ENCODE results near the gene SPEM3.

The SPEM3 gene

DNA sequence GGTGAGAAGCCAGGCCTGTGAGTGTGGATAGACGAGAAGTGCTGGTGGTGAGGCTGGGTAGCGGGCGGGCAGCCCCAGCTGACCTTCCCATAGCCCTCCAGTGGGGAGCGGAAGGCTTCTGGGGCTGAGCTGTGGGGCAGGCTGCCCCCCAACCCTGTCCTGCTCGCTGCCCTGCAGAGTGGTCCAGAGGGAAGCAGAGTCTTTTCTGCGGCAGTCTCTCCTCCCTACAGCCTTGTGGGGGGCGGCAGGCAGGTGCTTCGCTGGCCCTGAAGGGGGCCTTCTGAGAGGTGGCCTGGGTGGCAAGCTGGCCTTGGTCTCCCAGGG is 17.3 kb upstream of the SPEM3 start:
- in situ Hi-C loops (cut with HindIII; ENCODE audit: low sequenced_read_pairs), result no loop called here
- DNase-seq (ENCODE audit: low read depth), result no peak
- H3K4me3 ChIP-seq (ENCODE audit: low read depth, low read length), result no peak overlapping the region
- TF ChIP-seq, protein P1, sequence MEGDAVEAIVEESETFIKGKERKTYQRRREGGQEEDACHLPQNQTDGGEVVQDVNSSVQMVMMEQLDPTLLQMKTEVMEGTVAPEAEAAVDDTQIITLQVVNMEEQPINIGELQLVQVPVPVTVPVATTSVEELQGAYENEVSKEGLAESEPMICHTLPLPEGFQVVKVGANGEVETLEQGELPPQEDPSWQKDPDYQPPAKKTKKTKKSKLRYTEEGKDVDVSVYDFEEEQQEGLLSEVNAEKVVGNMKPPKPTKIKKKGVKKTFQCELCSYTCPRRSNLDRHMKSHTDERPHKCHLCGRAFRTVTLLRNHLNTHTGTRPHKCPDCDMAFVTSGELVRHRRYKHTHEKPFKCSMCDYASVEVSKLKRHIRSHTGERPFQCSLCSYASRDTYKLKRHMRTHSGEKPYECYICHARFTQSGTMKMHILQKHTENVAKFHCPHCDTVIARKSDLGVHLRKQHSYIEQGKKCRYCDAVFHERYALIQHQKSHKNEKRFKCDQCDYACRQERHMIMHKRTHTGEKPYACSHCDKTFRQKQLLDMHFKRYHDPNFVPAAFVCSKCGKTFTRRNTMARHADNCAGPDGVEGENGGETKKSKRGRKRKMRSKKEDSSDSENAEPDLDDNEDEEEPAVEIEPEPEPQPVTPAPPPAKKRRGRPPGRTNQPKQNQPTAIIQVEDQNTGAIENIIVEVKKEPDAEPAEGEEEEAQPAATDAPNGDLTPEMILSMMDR (IDR thresholded peaks at IDR 0.05; ENCODE audit: low read depth, low read length, missing control alignments), result no peak

DNA sequence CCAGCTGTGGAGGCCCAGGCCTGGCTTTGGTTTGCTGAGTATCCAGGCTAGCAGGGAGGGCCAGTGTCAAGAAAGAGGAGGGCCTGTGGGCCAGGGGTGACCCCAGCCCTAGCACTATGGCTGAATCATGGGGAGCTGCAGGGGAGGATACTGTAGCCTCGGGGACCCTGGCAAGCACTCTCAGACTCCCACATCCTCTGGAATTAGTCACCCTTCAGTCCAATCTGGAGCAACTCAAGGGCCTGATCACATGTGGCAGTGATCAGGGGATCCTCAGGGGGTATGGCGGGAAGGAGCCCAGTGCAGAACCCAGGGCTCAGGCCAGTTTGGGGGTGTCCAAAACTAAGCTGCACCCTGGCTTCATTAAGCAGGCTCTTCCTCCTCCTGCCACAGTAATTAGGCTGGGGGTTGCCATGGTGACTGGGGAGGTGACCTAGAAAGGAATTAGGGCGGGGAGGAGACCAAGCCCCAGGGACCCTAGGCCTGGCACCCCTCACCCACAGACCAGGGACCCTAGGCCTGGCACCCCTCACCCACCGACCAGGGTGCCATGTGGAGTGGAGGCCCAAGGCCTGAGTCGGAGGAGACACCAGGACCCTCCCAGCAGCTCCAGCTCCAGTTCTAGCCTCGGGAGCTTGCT is 15.2 kb upstream of the SPEM3 start:
- TF ChIP-seq, protein P1 (IDR thresholded peaks at IDR 0.05; ENCODE audit: low read depth, low read length, missing control alignments), result no peak
- H3K4me3 ChIP-seq (ENCODE audit: low read depth, low read length), result no peak overlapping the region
- in situ Hi-C loops (cut with HindIII; ENCODE audit: low sequenced_read_pairs), result no loop called here
- no peak for DNase-seq (ENCODE audit: low read depth)

- no peak for DNase-seq (ENCODE audit: low read depth)
- in situ Hi-C loops (cut with HindIII; ENCODE audit: low sequenced_read_pairs), result no loop called here
- TF ChIP-seq, protein P1 (IDR thresholded peaks at IDR 0.05; ENCODE audit: low read depth, low read length, missing control alignments), result no peak
- no peak overlapping the region for H3K4me3 ChIP-seq (ENCODE audit: low read depth, low read length)
Measured at GRCh38 chr17:7414837-7415236, 13.8 kb upstream of the SPEM3 start.

DNA sequence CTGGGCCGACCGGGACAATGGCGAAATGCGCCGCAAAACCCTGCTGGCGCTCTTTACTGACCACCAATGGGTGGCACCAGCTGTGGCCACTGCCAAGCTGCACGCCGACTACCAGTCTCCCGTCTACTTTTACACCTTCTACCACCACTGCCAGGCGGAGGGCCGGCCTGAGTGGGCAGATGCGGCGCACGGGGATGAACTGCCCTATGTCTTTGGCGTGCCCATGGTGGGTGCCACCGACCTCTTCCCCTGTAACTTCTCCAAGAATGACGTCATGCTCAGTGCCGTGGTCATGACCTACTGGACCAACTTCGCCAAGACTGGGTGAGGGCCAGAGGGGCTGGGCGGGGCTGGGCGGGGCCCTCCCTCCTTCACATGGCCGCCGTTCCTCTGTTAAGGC is 12.9 kb upstream of the SPEM3 start:
- no peak for DNase-seq (ENCODE audit: low read depth)
- TF ChIP-seq, protein P1 (IDR thresholded peaks at IDR 0.05; ENCODE audit: low read depth, low read length, missing control alignments), result no peak
- H3K4me3 ChIP-seq (ENCODE audit: low read depth, low read length), result no peak overlapping the region
- in situ Hi-C loops (cut with HindIII; ENCODE audit: low sequenced_read_pairs), result no loop called here

DNA sequence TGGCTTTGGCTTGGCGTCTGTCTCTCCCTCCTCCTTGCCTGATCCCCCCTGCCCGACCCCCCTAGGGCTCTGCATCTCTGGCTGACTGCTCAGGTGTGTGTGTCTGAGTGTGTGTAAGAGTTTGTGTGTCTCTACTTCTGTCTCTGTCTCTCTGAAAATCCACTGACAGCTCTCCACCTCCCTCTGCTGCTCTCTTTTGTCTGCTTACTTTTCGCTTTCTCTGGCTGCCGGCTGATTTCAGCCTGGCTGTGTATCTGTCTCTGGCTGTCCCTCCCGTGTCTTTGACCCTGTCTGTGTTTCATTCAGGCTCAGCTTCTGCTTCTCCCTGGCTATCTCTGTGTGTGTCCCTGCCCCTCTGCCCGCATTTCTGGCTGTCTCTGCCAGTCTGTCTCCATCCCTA is 12.3 kb upstream of the SPEM3 start:
- H3K4me3 ChIP-seq (ENCODE audit: low read depth, low read length), result no peak overlapping the region
- no peak for DNase-seq (ENCODE audit: low read depth)
- in situ Hi-C loops (cut with HindIII; ENCODE audit: low sequenced_read_pairs), result no loop called here
- TF ChIP-seq, protein P1 (IDR thresholded peaks at IDR 0.05; ENCODE audit: low read depth, low read length, missing control alignments), result no peak

GRCh38 chr17:7417056-7417655 is 11.5 kb upstream of the SPEM3 start:
- TF ChIP-seq, protein P1 (IDR thresholded peaks at IDR 0.05; ENCODE audit: low read depth, low read length, missing control alignments), result no peak
- no peak for DNase-seq (ENCODE audit: low read depth)
- no peak overlapping the region for H3K4me3 ChIP-seq (ENCODE audit: low read depth, low read length)
- in situ Hi-C loops (cut with HindIII; ENCODE audit: low sequenced_read_pairs), result no loop called here

Measured in astrocyte of the cerebellum (primary cell).